ENCODE data around the gene KERA.

Gene KERA

DNA sequence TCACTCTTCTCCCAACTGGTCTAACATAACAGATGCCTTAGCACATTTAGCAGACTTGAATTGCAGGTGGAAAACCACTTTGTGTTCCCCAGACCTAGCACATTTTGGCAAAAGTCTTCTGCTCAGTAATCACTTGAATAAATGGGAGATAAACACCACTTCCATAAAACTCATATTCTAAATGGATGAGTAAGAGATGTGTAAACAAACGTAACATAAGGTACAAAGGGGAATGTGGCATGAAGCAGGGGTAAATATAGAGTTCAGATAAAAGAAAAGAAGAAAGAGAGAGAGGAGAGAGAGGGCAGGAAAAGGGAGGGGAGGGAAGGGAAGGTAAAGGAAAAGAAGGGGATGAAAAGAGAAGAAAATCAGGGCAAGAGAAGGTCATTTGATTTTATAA, 17.0 kb upstream of the KERA start:
- DNase-seq (ENCODE audit: low read depth, low spot score), result no peak
- H3K4me3 ChIP-seq (ENCODE audit: low read length), result no peak overlapping the region

- H3K4me3 ChIP-seq (ENCODE audit: low read length), result no peak overlapping the region
- no peak for DNase-seq (ENCODE audit: low read depth, low spot score)
Measured at GRCh38 chr12:91074154-91074709, 16.4 kb upstream of the KERA start.

DNA sequence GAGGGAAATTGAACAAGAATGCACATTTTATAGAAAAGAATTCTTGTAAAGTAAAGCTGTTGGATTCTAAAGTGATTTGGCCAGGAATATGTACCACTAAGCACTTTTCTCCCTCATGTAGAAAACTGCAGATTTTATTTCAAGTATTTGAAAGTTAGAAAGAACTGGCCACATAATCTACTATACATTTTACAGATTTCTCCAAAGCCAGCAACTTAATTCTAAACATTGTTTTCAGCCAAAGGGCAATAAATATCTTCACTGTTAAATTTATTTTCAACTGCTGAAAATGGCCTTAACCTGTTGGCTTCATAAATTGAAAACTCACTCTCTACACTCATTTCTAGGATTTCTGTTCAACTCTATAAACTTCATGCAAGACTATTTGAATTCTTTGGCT, 15.6 kb upstream of the KERA start:
- no peak overlapping the region for H3K4me3 ChIP-seq (ENCODE audit: low read length)
- DNase-seq (ENCODE audit: low read depth, low spot score), result no peak

GRCh38 chr12:91072931-91073330, 15.1 kb upstream of the KERA start:
- no peak for DNase-seq (ENCODE audit: low read depth, low spot score)
- H3K4me3 ChIP-seq (ENCODE audit: low read length), result no peak overlapping the region

DNA sequence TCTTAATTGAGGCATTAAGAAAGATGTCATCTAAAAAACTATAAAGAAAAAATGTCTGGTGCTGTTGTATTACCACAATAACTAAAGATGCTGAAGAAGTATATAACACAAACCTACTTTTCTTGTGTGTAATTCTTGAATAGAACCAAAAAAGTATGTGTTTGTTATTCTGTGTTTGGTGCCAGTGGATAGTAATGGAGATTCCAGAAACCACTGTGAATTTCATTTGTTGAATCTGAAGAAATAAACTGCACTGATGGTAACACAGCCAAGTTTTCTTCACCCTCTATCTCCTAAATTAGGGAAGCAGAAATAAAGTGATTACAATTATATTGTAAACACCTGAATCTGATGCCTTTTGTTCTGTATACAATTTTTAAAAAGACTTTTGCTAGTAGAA, 13.1 kb upstream of the KERA start:
- no peak for DNase-seq (ENCODE audit: low read depth, low spot score)
- no peak overlapping the region for H3K4me3 ChIP-seq (ENCODE audit: low read length)

DNA sequence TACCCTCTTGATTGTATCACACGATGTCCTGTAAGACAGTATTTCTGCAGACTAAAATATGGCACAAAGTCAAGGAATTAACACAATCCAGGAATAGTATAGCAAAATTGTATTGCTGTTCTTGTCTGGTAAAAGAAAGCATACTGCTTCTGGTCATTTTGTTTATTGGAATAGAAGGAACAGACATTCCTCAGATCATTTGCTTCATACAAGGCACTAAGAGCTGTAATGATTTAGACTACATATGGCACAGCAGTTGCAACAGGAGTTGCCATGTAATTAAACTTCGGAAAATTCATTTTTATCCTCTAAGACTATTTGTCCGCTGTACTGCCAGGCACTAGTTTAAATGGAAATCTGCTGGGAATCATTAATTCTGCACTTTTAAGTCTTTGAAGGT, 7.6 kb upstream of the KERA start:
- DNase-seq (ENCODE audit: low read depth, low spot score), result no peak
- no peak overlapping the region for H3K4me3 ChIP-seq (ENCODE audit: low read length)

DNA sequence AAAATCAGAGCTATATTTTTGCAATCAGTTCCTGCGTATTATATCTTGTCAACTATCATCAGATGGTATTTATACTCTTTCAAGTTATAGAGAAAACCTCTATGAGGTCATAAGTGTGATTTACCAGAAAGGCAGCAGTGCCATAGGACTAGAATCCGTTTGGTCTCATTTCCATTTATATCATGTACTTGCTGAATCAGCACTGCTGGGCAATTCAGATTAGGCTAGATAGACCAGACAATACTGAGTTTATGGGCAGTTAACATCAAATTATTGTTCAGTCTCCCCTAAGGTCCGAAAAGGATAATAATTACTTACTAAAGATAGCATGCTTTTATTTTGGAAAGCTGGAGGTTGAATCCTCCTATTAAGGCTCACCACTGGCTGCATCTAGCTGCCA, 6.8 kb upstream of the KERA start:
- DNase-seq (ENCODE audit: low read depth, low spot score), result no peak
- no peak overlapping the region for H3K4me3 ChIP-seq (ENCODE audit: low read length)

GRCh38 chr12:91061091-91061490, 3.3 kb upstream of the KERA start:
- no peak for DNase-seq (ENCODE audit: low read depth, low spot score)

GRCh38 chr12:91059211-91059610, 1.4 kb upstream of the KERA start:
- no peak overlapping the region for H3K4me3 ChIP-seq (ENCODE audit: low read length)
- DNase-seq (ENCODE audit: low read depth, low spot score), result no peak

More at GRCh38 chr12:91061091-91061490, 3.3 kb upstream of the KERA start:
- H3K4me3 ChIP-seq (ENCODE audit: low read length), result no peak overlapping the region

DNA sequence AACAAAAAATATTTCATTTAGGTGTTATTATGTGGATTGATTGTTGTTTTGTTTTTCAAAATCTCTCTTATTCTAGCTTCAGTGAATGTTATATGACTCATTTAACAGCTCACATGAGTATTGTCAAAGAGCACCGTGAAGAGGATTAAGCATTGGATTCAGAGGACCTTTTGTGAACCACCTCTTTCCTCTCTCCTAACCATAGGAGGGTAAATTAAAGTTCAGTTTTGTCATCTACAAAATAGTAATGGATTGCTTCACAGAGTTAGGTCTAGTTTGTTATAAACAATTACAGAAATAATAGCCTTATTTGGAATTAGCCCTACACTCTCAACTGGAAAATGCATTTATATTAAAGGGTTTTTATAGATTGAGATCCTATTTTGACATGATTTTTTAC, 962 bp upstream of the KERA start:
- no peak for DNase-seq (ENCODE audit: low read depth, low spot score)
- no peak overlapping the region for H3K4me3 ChIP-seq (ENCODE audit: low read length)

- H3K4me3 ChIP-seq (ENCODE audit: low read length), result no peak overlapping the region
Measured at GRCh38 chr12:91056488-91056887, 1.3 kb downstream of the KERA start.

GRCh38 chr12:91055976-91056375, 1.8 kb downstream of the KERA start:
- H3K4me3 ChIP-seq (ENCODE audit: low read length), result no peak overlapping the region
- no peak for DNase-seq (ENCODE audit: low read depth, low spot score)

More at GRCh38 chr12:91056488-91056887, 1.3 kb downstream of the KERA start:
- no peak for DNase-seq (ENCODE audit: low read depth, low spot score)

- no peak for DNase-seq (ENCODE audit: low read depth, low spot score)
- no peak overlapping the region for H3K4me3 ChIP-seq (ENCODE audit: low read length)
Measured at GRCh38 chr12:91053951-91054715, 3.7 kb downstream of the KERA start.

- no peak overlapping the region for H3K4me3 ChIP-seq (ENCODE audit: low read length)
- DNase-seq (ENCODE audit: low read depth, low spot score), result no peak
Measured at GRCh38 chr12:91052026-91052425, 5.8 kb downstream of the KERA start.

DNA sequence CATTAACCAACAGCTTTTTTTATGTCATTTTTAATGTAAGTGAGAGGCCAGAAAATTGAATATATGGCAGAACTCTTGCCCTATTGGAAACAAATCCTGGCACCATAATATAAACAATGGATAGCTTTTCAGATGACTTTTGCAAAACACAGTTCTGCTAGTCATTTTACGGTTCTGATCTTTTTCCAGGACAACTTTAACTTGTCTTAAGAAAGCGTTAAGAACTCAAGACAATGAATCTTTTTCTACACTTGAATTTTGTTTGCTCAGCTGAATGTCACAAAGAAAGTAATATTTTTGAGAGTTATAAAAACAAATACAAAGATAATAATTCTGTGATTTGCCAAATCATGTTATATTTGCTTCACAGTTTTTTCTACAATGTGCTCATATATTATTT, 13.2 kb downstream of the KERA start:
- H3K4me3 ChIP-seq (ENCODE audit: low read length), result no peak overlapping the region
- no peak for DNase-seq (ENCODE audit: low read depth, low spot score)

DNA sequence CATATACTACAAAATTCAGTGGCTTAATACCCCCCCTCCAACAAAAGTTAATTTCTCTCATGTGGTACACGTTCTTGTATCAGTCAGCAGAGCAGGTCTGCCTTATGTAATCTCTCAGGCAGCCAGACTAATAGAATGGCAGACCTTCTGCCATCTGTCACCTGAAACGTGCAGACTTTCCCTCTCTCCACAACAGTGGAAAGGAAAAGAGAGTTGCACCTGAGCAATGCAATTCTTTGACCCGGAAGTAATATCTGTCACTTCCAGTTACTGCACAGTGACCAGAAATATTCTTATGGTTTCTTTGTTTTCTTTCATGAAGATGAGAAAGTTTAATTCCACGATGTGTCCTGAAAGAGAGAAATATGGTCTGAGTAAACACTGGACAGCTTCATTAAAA, 14.4 kb downstream of the KERA start:
- no peak for DNase-seq (ENCODE audit: low read depth, low spot score)
- H3K4me3 ChIP-seq (ENCODE audit: low read length), result no peak overlapping the region

- no peak for DNase-seq (ENCODE audit: low read depth, low spot score)
- H3K4me3 ChIP-seq (ENCODE audit: low read length), result no peak overlapping the region
Measured at GRCh38 chr12:91040096-91040755, 17.6 kb downstream of the KERA start.

DNA sequence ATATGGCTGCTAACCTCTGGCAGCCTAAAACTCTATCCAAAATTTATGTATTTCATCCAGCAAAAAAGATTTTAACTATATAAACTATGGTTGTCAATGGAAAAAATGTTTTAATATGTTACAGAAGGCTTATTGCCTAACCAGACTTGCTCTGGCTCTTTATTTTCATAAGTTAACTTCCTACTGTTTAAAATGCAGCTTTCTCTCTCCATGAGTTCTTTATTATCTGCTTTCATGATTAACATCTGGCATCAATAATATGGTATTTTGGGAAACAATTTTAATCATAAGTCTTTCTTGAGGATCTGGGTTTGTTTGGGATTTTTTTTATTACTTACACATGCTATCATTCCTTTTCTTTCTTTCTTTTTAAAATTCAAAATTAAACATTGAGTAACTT, 20.5 kb downstream of the KERA start:
- no peak overlapping the region for H3K4me3 ChIP-seq (ENCODE audit: low read length)
- no peak for DNase-seq (ENCODE audit: low read depth, low spot score)

DNA sequence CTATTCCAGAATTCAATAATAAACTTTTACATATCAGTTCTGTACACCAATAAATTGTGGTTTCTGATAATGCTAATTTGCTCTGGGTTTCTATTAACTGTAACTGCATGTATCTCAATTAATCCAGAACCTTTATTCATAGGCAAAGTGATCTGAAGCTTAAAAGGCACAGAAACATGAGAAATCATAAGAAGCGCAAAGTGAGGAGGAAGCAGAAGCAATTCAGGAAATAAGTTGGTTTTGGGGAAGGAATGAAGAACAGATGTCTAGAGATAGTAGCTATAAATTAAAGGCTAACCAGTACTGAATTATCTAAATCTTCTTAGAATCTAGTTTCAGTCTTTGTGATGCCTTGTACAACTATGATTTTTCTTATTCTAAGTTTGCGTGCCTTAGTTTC, 24.6 kb downstream of the KERA start:
- no peak for DNase-seq (ENCODE audit: low read depth, low spot score)
- no peak overlapping the region for H3K4me3 ChIP-seq (ENCODE audit: low read length)

DNA sequence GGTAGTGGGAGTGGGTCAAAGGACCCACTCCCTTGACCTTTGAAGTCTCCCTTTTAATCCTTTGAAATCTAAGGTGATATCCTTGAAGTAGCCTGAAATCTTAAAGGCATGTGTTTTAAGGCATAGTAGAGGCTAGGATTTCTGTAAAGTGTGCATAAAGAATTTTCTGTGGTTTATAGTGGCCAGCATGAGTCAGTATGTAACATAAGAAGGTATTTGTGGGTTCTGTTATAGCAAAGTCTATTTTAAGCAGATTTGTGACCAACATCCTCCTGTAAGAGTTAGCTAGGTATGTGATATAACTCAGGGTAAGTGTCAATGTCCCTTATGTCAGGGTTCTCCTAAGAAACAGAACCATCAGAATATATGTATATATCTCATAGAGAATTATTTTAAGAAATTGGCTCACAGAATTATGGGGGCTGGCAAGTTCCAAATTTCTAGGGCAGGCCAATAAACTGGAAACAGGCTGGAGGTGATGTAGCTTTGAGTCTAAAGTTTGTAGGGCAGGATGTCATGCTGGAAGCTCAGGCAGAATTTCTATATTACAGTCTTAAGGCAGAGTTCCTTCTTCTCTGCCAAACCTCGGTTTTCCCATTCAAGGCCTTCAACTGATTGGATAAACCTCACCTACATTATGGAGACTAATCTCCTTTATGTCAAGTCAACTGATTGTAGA, 34.4 kb downstream of the KERA start:
- DNase-seq (ENCODE audit: low read depth, low spot score), result no peak
- no peak overlapping the region for H3K4me3 ChIP-seq (ENCODE audit: low read length)

All from Jurkat, Clone E6-1 (cell line).